Endodermal cell (in vitro differentiated cells): ENCODE measurements around the gene BAD. TPM values are rescaled to one million over a fixed set of nuclear protein-coding genes. Genes with fewer than 3 reads are reported as not detected.

Source experiments
- DNase-seq: peaks from one replicate; pipeline ENCODE4 v3.0.0-alpha.2; 2017
- H3K27ac ChIP-seq: 2 replicates; pipeline ENCODE4 v1.5.1; 2013; ENCODE audit warnings: mild to moderate bottlenecking, low read depth, low read length, moderate library complexity
- H3K27me3 ChIP-seq: 2 replicates; pipeline ENCODE4 v1.6.1; 2013; ENCODE audit warnings: mild to moderate bottlenecking, low read length, moderate library complexity; ENCODE audit not compliant: insufficient read depth, control insufficient read depth, poor library complexity, severe bottlenecking
- H3K36me3 ChIP-seq: 2 replicates; pipeline ENCODE4 v1.7.0; 2013; ENCODE audit warnings: mild to moderate bottlenecking, low read length, moderate library complexity; ENCODE audit not compliant: control insufficient read depth, insufficient read depth
- H3K4me1 ChIP-seq: one replicate; pipeline ENCODE4 v1.7.0; 2013; ENCODE audit warnings: low read length; ENCODE audit not compliant: control insufficient read depth, insufficient read depth
- H3K4me3 ChIP-seq: 2 replicates; pipeline ENCODE4 v1.5.1; 2013; ENCODE audit warnings: mild to moderate bottlenecking, low read length, moderate library complexity
- H3K9ac ChIP-seq: 2 replicates; pipeline ENCODE4 v1.6.1; 2013; ENCODE audit warnings: mild to moderate bottlenecking, low read length, moderate library complexity; ENCODE audit not compliant: poor library complexity, severe bottlenecking; ENCODE audit errors: extremely low read depth
- H3K9me3 ChIP-seq: 2 replicates; pipeline ENCODE4 v1.6.1; 2013; ENCODE audit warnings: mild to moderate bottlenecking, low read length, moderate library complexity; ENCODE audit not compliant: control insufficient read depth
- H3K27ac Mint-ChIP-seq: 2 replicates; pipeline ENCODE4 v1.8.0; 2020; ENCODE audit warnings: mixed read lengths
- H3K27me3 Mint-ChIP-seq: 2 replicates; pipeline ENCODE4 v1.8.0; 2021; ENCODE audit warnings: mild to moderate bottlenecking, mixed read lengths; ENCODE audit not compliant: insufficient read depth
- H3K36me3 Mint-ChIP-seq: 2 replicates; pipeline ENCODE4 v1.8.0; 2020; ENCODE audit warnings: low read depth, mixed read lengths
- H3K4me1 Mint-ChIP-seq: 2 replicates; pipeline ENCODE4 v1.8.0; 2020; ENCODE audit warnings: mixed read lengths
- H3K4me3 Mint-ChIP-seq: 2 replicates; pipeline ENCODE4 v1.8.0; 2020; ENCODE audit warnings: mild to moderate bottlenecking, moderate library complexity, mixed read lengths
- H3K9me3 Mint-ChIP-seq: 2 replicates; pipeline ENCODE4 v1.8.0; 2020; ENCODE audit warnings: mild to moderate bottlenecking, mixed read lengths
- WGBS, 2 experiments: methylation state at CpG; one replicate each; pipeline versions ENCODE4 v1.1.5 to v1.1.7; 2013; ENCODE audit warnings: missing lambda C conversion rate in 2 of 2, mixed read lengths in 1 of 2; ENCODE audit not compliant: insufficient coverage in 1 of 2, insufficient read length in 1 of 2; 5-methylcytosine and 5-hydroxymethylcytosine counted together
- total RNA-seq, 2 donors: library from RNA; stranded (reverse); fragmentation: NEBNext Ultra II Directional in 1 of 2; extraction: Animal tissue kit (Norgen Biotek cat#: 25700) in 1 of 2; gene quantifications; 2 replicates in 1 of 2; 3 replicates in 1 of 2; pipeline ENCODE4 v1.2.1, GENCODE V29; 2021
- TF ChIP-seq, protein P1 (sequence below): fragments of 200-600 bp; sonication (generic); conservative IDR thresholded peaks from 2 replicates; pipeline ENCODE4 v1.5.0; 2021; ENCODE audit warnings: antibody characterized with exemption, mild to moderate bottlenecking

BAD gene
- total RNA-seq, 2 donors from 2014 or later: 42.3 to 48.2 TPM

DNA sequence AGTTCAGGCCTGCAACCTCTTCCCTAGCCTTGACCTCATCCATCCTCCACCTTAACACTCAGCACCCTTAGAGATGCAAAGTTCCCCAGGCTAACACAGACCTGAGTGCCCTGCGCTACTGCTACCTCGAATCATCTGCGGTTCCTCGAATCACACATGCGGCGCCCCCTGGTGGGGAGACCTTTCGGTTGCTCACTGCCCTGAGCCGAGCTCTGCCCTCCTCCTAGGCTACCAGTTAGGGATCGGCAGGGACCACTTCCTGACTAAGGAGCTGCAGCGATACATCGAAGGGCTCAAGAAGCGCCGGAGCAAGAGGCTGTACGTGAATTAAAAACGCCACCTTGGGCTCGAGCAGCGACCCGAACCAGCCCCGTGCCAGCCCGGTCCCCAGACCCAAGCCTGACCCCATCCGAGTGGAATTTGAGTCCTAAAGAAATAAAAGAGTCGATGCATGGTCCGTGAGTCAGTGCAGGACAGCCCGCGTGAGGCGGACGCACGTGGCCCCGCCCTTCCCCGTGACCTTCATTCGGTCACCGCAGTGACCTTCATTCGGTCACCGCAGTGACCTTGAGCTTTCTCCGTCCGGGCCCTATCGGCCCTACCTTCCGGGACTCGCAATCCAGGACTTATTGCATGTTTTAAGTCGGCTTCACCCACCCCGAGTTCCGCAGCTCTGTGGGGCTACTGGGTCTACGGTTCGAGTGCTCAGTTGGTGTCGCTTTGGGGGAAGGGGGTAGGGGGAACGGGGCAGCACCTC is 20.0 kb upstream of the BAD start:
- Histone ChIP-seq H3K27ac (peak overlapping the region; percentile 64), H3K36me3 (peaks cover 4% of the 10 kb centered on the region), H3K27me3 (peaks cover 32% of the 10 kb centered on the region), H3K9me3 (no peaks in the 10 kb centered on the region), H3K4me3 (peak overlapping the region; percentile 88), H3K4me1 (no peaks in the 10 kb centered on the region), H3K9ac (peak overlapping the region; percentile 67)
- H3K36me3 Mint-ChIP-seq: peaks cover 8% of the 10 kb centered on the region
- H3K4me1 Mint-ChIP-seq: peaks cover 8% of the 10 kb centered on the region
- TF ChIP-seq, protein P1, sequence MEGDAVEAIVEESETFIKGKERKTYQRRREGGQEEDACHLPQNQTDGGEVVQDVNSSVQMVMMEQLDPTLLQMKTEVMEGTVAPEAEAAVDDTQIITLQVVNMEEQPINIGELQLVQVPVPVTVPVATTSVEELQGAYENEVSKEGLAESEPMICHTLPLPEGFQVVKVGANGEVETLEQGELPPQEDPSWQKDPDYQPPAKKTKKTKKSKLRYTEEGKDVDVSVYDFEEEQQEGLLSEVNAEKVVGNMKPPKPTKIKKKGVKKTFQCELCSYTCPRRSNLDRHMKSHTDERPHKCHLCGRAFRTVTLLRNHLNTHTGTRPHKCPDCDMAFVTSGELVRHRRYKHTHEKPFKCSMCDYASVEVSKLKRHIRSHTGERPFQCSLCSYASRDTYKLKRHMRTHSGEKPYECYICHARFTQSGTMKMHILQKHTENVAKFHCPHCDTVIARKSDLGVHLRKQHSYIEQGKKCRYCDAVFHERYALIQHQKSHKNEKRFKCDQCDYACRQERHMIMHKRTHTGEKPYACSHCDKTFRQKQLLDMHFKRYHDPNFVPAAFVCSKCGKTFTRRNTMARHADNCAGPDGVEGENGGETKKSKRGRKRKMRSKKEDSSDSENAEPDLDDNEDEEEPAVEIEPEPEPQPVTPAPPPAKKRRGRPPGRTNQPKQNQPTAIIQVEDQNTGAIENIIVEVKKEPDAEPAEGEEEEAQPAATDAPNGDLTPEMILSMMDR: peak; percentile 95
- H3K27ac Mint-ChIP-seq: peak overlapping the region; percentile 97
- H3K4me3 Mint-ChIP-seq: peak overlapping the region; percentile 90
- WGBS, 2 experiments: 1% methylated on average over 32 to 46 of the region's 46 CpGs
- DNase-seq: peak; percentile 99
- peaks cover 30% of the 10 kb centered on the region for H3K27me3 Mint-ChIP-seq
- H3K9me3 Mint-ChIP-seq: no peaks in the 10 kb centered on the region

DNA sequence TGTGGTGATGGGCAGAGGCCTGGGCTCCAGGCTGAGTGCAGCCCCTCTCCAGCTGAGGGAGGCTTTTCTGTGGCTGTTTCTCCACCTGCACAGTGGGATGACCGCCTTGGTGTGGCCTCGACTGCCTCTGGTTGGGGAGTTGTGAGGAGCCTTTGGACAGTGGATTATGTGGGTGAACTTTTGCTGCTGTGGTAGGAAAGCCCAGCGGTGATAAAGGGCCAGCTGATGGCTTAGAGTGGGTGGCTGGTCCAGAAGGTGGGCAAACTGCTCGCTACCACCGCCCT is 19.5 kb upstream of the BAD start:
- H3K27ac ChIP-seq: no peak overlapping the region
- peaks cover 36% of the 10 kb centered on the region for H3K27me3 Mint-ChIP-seq
- peak overlapping the region; percentile 90 for H3K4me3 Mint-ChIP-seq
- TF ChIP-seq, protein P1: no peak
- no peak for DNase-seq
- H3K36me3 Mint-ChIP-seq: peaks cover 5% of the 10 kb centered on the region
- H3K27me3 ChIP-seq: peaks cover 37% of the 10 kb centered on the region
- 51 to 80% methylated on average over 2 to 5 of the region's 5 CpGs for WGBS, 2 experiments
- no peaks in the 10 kb centered on the region for H3K4me1 ChIP-seq
- H3K9me3 ChIP-seq: no peaks in the 10 kb centered on the region
- no peak overlapping the region for H3K9ac ChIP-seq
- no peak overlapping the region for H3K27ac Mint-ChIP-seq
- peaks cover 8% of the 10 kb centered on the region for H3K4me1 Mint-ChIP-seq
- H3K36me3 ChIP-seq: peaks cover 4% of the 10 kb centered on the region
- H3K4me3 ChIP-seq: peak overlapping the region; percentile 88
- no peaks in the 10 kb centered on the region for H3K9me3 Mint-ChIP-seq

DNA sequence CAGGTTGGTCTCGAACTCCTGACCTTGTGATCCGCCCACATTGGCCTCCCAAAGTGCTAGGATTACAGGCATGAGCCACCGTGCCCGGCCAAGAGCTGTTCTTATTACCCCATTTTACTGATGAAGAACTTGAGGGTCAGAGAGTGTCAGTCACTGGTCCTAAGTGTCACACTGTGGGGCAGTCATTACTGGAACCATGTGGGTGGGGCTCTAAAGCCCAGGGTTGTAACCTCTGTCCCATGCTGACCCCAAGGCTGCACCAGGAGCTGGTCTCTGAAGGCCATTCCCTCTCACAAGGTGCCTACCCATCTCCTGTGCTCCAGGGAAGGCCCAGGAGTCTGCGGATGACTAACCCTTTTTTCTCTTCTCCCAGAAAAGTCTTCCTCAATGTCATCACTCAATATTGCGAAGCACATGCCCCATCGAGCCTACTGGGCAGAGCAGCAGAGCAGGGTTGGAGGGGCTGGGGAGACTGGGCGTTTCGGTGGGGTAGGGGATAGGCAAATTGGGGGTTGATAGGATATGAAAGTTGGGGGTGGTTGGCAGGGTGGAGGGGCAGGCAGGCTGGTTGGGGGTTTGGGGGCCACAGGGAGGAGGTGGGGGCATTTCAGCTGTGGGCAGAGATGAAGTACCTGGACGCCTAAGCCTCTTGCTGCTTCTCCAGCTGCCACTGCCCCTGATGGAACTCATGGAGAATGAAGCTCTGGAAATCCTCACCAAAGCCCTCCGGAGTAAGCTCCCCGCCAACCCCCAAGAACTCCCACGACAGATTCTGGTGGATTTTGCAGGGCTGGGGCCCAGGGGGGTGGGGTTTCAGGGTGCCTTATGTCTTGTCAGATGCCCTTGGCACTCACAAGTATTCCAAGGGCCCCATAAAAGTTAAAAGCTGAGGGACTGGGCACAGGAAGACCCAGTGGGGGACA is 18.9 kb upstream of the BAD start:
- Histone ChIP-seq H3K4me1 (no peaks in the 10 kb centered on the region), H3K4me3 (no peak overlapping the region), H3K27me3 (peaks cover 43% of the 10 kb centered on the region), H3K9me3 (no peaks in the 10 kb centered on the region), H3K36me3 (peaks cover 4% of the 10 kb centered on the region), H3K9ac (no peak overlapping the region), H3K27ac (no peak overlapping the region)
- DNase-seq: no peak
- H3K4me1 Mint-ChIP-seq: peaks cover 8% of the 10 kb centered on the region
- H3K27ac Mint-ChIP-seq: no peak overlapping the region
- peaks cover 4% of the 10 kb centered on the region for H3K36me3 Mint-ChIP-seq
- H3K9me3 Mint-ChIP-seq: no peaks in the 10 kb centered on the region
- no peak overlapping the region for H3K4me3 Mint-ChIP-seq
- WGBS, 2 experiments: 89 to 92% methylated on average over 7 to 13 of the region's 13 CpGs
- TF ChIP-seq, protein P1: no peak
- peaks cover 42% of the 10 kb centered on the region for H3K27me3 Mint-ChIP-seq
